Lung (tissue), 12 donors: ENCODE results near the gene TBL1Y. TPM values are rescaled to one million over a fixed set of nuclear protein-coding genes. Genes with fewer than 3 reads are reported as not detected.
"Not testable (repeated sequence)": the region's sequence is repeated elsewhere in the genome, so short reads cannot be mapped to it uniquely, and the experiment has no call there.

ENCODE experiments used
- ATAC-seq: fragments of 200-7000 bp; cut with Tn5 transposase; one replicate; pipeline ENCODE4 v1.9.1; 2020; ENCODE audit warnings: moderate number of reproducible peaks; ENCODE audit not compliant: insufficient read depth, low FRiP score
- DNase-seq, 3 donors: peaks; one replicate each; pipeline ENCODE4 v3.0.0-alpha.2; 2013 to 2017
- H3K27ac ChIP-seq, 2 donors: one replicate each; pipeline ENCODE4 v1.5.1; 2013; ENCODE audit warnings: mild to moderate bottlenecking in 2 of 2, moderate library complexity in 2 of 2, control low read depth in 1 of 2, inconsistent platforms in 1 of 2, low read depth in 1 of 2, low read length in 1 of 2
- H3K27me3 ChIP-seq, 3 donors: one replicate each; pipeline ENCODE4 v1.5.1; 2013; ENCODE audit warnings: low read length in 2 of 3; ENCODE audit not compliant: control insufficient read depth in 3 of 3, insufficient read depth in 3 of 3
- H3K36me3 ChIP-seq, 4 donors: one replicate each; pipeline ENCODE4 v1.5.1; 2013; ENCODE audit warnings: low read length in 4 of 4, mild to moderate bottlenecking in 1 of 4, moderate library complexity in 1 of 4; ENCODE audit not compliant: control insufficient read depth in 4 of 4, insufficient read depth in 4 of 4
- H3K4me1 ChIP-seq, 5 donors: one replicate each; pipeline ENCODE4 v1.5.1; 2013; ENCODE audit warnings: low read length in 5 of 5, mild to moderate bottlenecking in 2 of 5, moderate library complexity in 1 of 5; ENCODE audit not compliant: control insufficient read depth in 5 of 5, insufficient read depth in 5 of 5
- H3K4me3 ChIP-seq: one replicate; pipeline ENCODE4 v1.5.1; 2013; ENCODE audit warnings: mild to moderate bottlenecking, control low read depth, moderate library complexity
- H3K9ac ChIP-seq, 2 donors: one replicate each; pipeline ENCODE4 v1.5.1; 2013; ENCODE audit warnings: low read length in 2 of 2, control low read depth in 1 of 2; ENCODE audit not compliant: insufficient read depth in 1 of 2
- H3K9me3 ChIP-seq, 4 donors: one replicate each; pipeline ENCODE4 v1.5.1; 2013; ENCODE audit warnings: low read length in 3 of 4, mild to moderate bottlenecking in 1 of 4, moderate library complexity in 1 of 4; ENCODE audit not compliant: control insufficient read depth in 4 of 4, insufficient read depth in 3 of 4
- WGBS, 2 donors: extraction: QIAGEN DNeasy Blood & Tissue Kit; methylation state at CpG; one replicate each; pipeline ENCODE4 v1.1.7; 2013; 5-methylcytosine and 5-hydroxymethylcytosine counted together
- polyA plus RNA-seq, 2 donors: library from polyadenylated mRNA; stranded (reverse); fragments of 200-250 nt; gene quantifications; one replicate each; pipeline ENCODE4 v1.2.1, GENCODE V29; 2013
- total RNA-seq, 2 donors: library from RNA; depleted of rRNA in 1 of 2; stranded (reverse); fragments of >200 nt in 1 of 2; gene quantifications; one replicate each; pipeline ENCODE4 v1.2.1, GENCODE V29; 2014 to 2021
- TF ChIP-seq, protein P1 (sequence below): IDR thresholded peaks from 2 replicates; pipeline ENCODE4 v1.5.1; 2012; ENCODE audit warnings: mild to moderate bottlenecking; ENCODE audit errors: control extremely low read depth, extremely low read depth
- donor health status: control.
- donor health status: control.
- donor health status: Bipolar disorder and iron deficiency.
- donor health status: healthy.
- donor health status: DM: yes; HTN: yes; CAD: no.

TBL1Y gene
- total and polyA plus RNA-seq, 4 donors = 0.18 TPM; not detected in 3

DNA sequence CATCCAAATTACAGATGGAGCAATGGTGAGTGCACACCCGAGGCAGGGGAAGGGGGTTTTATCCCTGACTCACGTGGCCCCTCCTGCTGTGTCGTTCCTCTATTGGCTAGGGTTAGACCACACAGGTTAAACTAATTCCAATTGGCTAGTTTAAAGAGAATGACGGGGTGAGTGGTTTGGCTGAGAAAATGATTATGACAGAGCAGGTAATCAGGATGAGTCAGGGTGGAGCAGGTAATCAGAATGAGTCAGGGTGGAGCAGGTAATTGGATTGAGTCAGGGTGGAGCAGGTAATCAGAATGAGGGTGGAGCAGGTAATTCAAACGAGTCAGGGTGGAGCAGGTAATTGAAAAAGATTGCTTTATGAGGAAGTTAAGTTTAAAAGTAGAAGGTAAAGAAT lies 146.4 kb downstream of the TBL1Y start:
- Histone ChIP-seq H3K9ac (no peak overlapping the region), H3K27ac (no peak overlapping the region), H3K9me3 (no peaks in the 10 kb centered on the region), H3K36me3 (no peaks in the 10 kb centered on the region), H3K27me3 (no peaks in the 10 kb centered on the region), H3K4me1 (no peaks in the 10 kb centered on the region), H3K4me3 (no peak overlapping the region)
- 79% methylated on average over 5 of the region's 5 CpGs; no CpG with 5 or more reads in 1 of the 2 donors for WGBS, 2 donors
- TF ChIP-seq, protein P1, sequence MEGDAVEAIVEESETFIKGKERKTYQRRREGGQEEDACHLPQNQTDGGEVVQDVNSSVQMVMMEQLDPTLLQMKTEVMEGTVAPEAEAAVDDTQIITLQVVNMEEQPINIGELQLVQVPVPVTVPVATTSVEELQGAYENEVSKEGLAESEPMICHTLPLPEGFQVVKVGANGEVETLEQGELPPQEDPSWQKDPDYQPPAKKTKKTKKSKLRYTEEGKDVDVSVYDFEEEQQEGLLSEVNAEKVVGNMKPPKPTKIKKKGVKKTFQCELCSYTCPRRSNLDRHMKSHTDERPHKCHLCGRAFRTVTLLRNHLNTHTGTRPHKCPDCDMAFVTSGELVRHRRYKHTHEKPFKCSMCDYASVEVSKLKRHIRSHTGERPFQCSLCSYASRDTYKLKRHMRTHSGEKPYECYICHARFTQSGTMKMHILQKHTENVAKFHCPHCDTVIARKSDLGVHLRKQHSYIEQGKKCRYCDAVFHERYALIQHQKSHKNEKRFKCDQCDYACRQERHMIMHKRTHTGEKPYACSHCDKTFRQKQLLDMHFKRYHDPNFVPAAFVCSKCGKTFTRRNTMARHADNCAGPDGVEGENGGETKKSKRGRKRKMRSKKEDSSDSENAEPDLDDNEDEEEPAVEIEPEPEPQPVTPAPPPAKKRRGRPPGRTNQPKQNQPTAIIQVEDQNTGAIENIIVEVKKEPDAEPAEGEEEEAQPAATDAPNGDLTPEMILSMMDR = no peak
- ATAC-seq = no peak
- no peak for DNase-seq

DNA sequence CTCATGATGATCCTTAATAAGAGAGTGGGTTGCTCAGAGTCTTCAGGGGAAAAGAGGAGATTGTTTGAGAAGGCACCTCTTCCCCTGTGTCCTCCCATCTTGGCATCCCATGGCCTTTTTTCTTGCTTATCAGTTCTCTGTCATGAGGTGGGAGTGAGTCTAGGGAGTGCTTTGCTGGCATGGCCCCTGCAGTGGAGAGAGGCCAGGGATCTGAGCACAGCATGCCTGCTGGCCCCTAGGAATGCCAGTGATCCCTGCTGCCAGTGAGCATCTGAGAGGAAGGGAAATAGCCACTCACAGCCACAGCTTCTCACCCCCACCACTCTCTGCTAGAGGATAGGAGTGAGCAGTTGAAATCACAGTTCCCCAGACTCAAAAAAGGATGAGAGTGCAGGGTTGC lies 168.2 kb downstream of the TBL1Y start:
- Histone ChIP-seq H3K27me3 (no peaks in the 10 kb centered on the region), H3K36me3 (no peaks in the 10 kb centered on the region), H3K4me1 (no peaks in the 10 kb centered on the region), H3K27ac (no peak overlapping the region), H3K4me3 (no peak overlapping the region), H3K9ac (no peak overlapping the region), H3K9me3 (no peaks in the 10 kb centered on the region)
- DNase-seq (no peak), ATAC-seq (no peak)
- TF ChIP-seq, protein P1 = no peak

- H3K4me1 ChIP-seq, H3K9me3 ChIP-seq, ATAC-seq, H3K9ac ChIP-seq, H3K27me3 ChIP-seq, H3K36me3 ChIP-seq, DNase-seq, H3K4me3 ChIP-seq, H3K27ac ChIP-seq: not testable (repeated sequence)
- WGBS, 2 donors = 92% methylated on average over 4 of the region's 4 CpGs; no CpG with 5 or more reads in 1 of the 2 donors
Observed at GRCh38 chrY:7080548-7080947, 170.1 kb downstream of the TBL1Y start.

GRCh38 chrY:7085606-7086005 lies 175.1 kb downstream of the TBL1Y start:
- no peak overlapping the region for H3K9ac ChIP-seq
- no peak overlapping the region for H3K4me3 ChIP-seq
- ATAC-seq (no peak), DNase-seq (peak in 1 of 3 donors; percentile 74)
- H3K36me3 ChIP-seq = no peaks in the 10 kb centered on the region
- no peaks in the 10 kb centered on the region for H3K9me3 ChIP-seq
- no peak overlapping the region for H3K27ac ChIP-seq
- no peaks in the 10 kb centered on the region for H3K27me3 ChIP-seq
- H3K4me1 ChIP-seq = no peaks in the 10 kb centered on the region
- TF ChIP-seq, protein P1 = no peak
- 3% methylated on average over 10 of the region's 10 CpGs; no CpG with 5 or more reads in 1 of the 2 donors for WGBS, 2 donors
